ENCODE results near the gene RASA4B. TPM values are rescaled to one million over a fixed set of nuclear protein-coding genes. Genes with fewer than 3 reads are reported as not detected.
"Not testable (repeated sequence)": the region's sequence is repeated elsewhere in the genome, so short reads cannot be mapped to it uniquely, and the experiment has no call there.

RASA4B gene
- total and polyA plus RNA-seq, 2 of the 4 experiments (the other 2 are of a cell fraction): 1.8 to 7.7 TPM

DNA sequence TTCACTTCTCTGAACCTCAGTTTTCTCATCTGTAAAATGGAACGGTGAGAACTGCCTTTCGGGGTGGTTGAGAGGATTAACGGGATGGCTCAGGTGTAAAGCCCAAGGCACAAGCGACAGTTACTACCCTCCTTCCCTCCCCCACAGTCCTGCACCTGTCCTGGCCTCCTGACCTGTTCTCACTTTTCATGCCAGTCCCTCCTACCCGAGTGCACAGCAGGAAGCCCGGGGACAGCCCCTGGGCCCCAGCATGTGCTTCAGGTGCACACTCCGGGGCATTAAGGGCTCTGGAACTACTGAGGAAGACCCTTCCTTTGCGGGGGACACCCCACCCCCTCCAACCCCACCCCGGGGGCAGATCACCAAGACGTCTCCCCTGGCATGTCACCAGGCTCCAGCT lies 626 bp downstream of the RASA4B start:
- not testable (repeated sequence) for H3K4ac ChIP-seq (ENCODE audit: low read depth, low read length)

DNA sequence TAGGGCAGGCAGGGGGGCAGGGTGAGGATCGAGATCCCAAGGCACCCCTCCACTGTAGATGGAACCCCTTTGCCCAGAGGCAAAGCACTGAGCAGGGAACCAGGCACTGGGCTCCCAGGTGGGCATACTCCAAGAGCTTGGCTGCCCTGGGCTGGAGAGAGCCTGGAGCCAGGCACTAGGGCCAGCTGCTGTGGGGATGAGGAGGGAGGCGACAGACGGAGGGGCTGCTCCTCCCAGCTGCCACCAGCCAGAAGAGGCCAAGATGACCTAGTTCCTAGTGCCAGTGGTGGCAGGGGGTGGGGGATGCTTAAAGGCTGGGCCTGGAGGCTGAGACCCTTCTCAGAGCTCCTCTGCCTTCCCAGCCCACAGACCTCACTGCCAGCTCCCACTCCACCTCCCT lies 1.7 kb downstream of the RASA4B start:
- H2AK9ac ChIP-seq (replicated peaks; ENCODE audit: low read depth, low read length, poor library complexity); H2BK20ac ChIP-seq (ENCODE audit: low read depth, low read length); H3K4me3 ChIP-seq (ENCODE audit: insufficient read depth, low read depth, low read length); H4K8ac ChIP-seq (ENCODE audit: low read depth in 2 of 2, low read length in 2 of 2); H2AK5ac ChIP-seq (ENCODE audit: low read depth, low read length); H3K36me3 ChIP-seq (ENCODE audit: control insufficient read depth, insufficient read depth, low read length); H3K18ac ChIP-seq (ENCODE audit: low read depth, low read length); H2BK120ac ChIP-seq (ENCODE audit: low read depth, low read length); H2BK5ac ChIP-seq (ENCODE audit: low read depth, low read length, poor library complexity, severe bottlenecking); H3K27me3 ChIP-seq (ENCODE audit: control insufficient read depth, insufficient read depth, low read length); in situ Hi-C loops (cut with MboI; ENCODE audit: low sequenced_read_pairs); H2AFZ ChIP-seq (replicated peaks; ENCODE audit: low read length, poor library complexity); dilution Hi-C loops (cut with HindIII; ENCODE audit: low sequenced_read_pairs, unreplicated experiment); H3K4me1 ChIP-seq (ENCODE audit: control insufficient read depth, insufficient read depth, low read length); CTCF ChIA-PET; POLR2A ChIA-PET (ENCODE audit: unreplicated experiment); H3K4ac ChIP-seq (ENCODE audit: low read depth, low read length); H2BK15ac ChIP-seq (ENCODE audit: low read depth, low read length); H3K9me1 ChIP-seq (ENCODE audit: insufficient read depth, low read length); H3K56ac ChIP-seq (ENCODE audit: extremely low read depth, insufficient read depth, low read length); DNase-seq; H3K23ac ChIP-seq (ENCODE audit: low read depth, low read length); H3K27ac ChIP-seq (ENCODE audit: insufficient read depth, low read length); H4K5ac ChIP-seq (ENCODE audit: low read depth, low read length); intact Hi-C loops (cut with micrococcal nuclease); H4K91ac ChIP-seq (ENCODE audit: insufficient read depth, low read depth, low read length); H4K20me1 ChIP-seq (ENCODE audit: insufficient read depth, low read length); BruUV-seq (replicated peaks); H3K14ac ChIP-seq (replicated peaks; ENCODE audit: low read depth, low read length); H3K79me1 ChIP-seq (ENCODE audit: low read depth in 1 of 2, low read length in 2 of 2); H3K9me3 ChIP-seq (ENCODE audit: control insufficient read depth, insufficient read depth, low read length); H3K4me2 ChIP-seq (ENCODE audit: low read depth, low read length); H3K9ac ChIP-seq (ENCODE audit: low read depth, low read length); ATAC-seq (ENCODE audit: low read depth): not testable (repeated sequence)
- no CpG with 5 or more reads among the region's 3 CpGs for WGBS, 2 experiments (ENCODE audit: extremely low coverage in 2 of 2, insufficient read length in 1 of 2)

More for the DNA sequence above, 626 bp downstream of the RASA4B start:
- H3K36me3 ChIP-seq (ENCODE audit: control insufficient read depth, insufficient read depth, low read length); CTCF ChIA-PET; H2AFZ ChIP-seq (replicated peaks; ENCODE audit: low read length, poor library complexity); BruUV-seq (replicated peaks); H4K91ac ChIP-seq (ENCODE audit: insufficient read depth, low read depth, low read length); intact Hi-C loops (cut with micrococcal nuclease); H3K4me1 ChIP-seq (ENCODE audit: control insufficient read depth, insufficient read depth, low read length); H3K79me1 ChIP-seq (ENCODE audit: low read depth in 1 of 2, low read length in 2 of 2); DNase-seq; POLR2A ChIA-PET (ENCODE audit: unreplicated experiment); H2AK5ac ChIP-seq (ENCODE audit: low read depth, low read length); H3K9me1 ChIP-seq (ENCODE audit: insufficient read depth, low read length); H3K9ac ChIP-seq (ENCODE audit: low read depth, low read length); dilution Hi-C loops (cut with HindIII; ENCODE audit: low sequenced_read_pairs, unreplicated experiment); H4K8ac ChIP-seq (ENCODE audit: low read depth in 2 of 2, low read length in 2 of 2); H3K4me2 ChIP-seq (ENCODE audit: low read depth, low read length); H4K5ac ChIP-seq (ENCODE audit: low read depth, low read length); H2BK15ac ChIP-seq (ENCODE audit: low read depth, low read length); H3K9me3 ChIP-seq (ENCODE audit: control insufficient read depth, insufficient read depth, low read length); H2AK9ac ChIP-seq (replicated peaks; ENCODE audit: low read depth, low read length, poor library complexity); H3K27me3 ChIP-seq (ENCODE audit: control insufficient read depth, insufficient read depth, low read length); H2BK120ac ChIP-seq (ENCODE audit: low read depth, low read length); in situ Hi-C loops (cut with MboI; ENCODE audit: low sequenced_read_pairs); H4K20me1 ChIP-seq (ENCODE audit: insufficient read depth, low read length); H2BK20ac ChIP-seq (ENCODE audit: low read depth, low read length); H3K27ac ChIP-seq (ENCODE audit: insufficient read depth, low read length); ATAC-seq (ENCODE audit: low read depth); H2BK5ac ChIP-seq (ENCODE audit: low read depth, low read length, poor library complexity, severe bottlenecking); H3K23ac ChIP-seq (ENCODE audit: low read depth, low read length); H3K4me3 ChIP-seq (ENCODE audit: insufficient read depth, low read depth, low read length); H3K14ac ChIP-seq (replicated peaks; ENCODE audit: low read depth, low read length); H3K18ac ChIP-seq (ENCODE audit: low read depth, low read length); H3K56ac ChIP-seq (ENCODE audit: extremely low read depth, insufficient read depth, low read length): not testable (repeated sequence)
- no CpG with 5 or more reads among the region's 10 CpGs for WGBS, 2 experiments (ENCODE audit: extremely low coverage in 2 of 2, insufficient read length in 1 of 2)
